A549 (cell line): Measurements from ENCODE around the gene HEYL. TPM values are rescaled to one million over a fixed set of nuclear protein-coding genes. Genes with fewer than 3 reads are reported as not detected.

ENCODE experiments used
- ATAC-seq, 2 experiments: fragments of 200-7000 bp in 1 of 2; fragments of >200 bp in 1 of 2; cut with Nextera tagmentation in 1 of 2; cut with Tn5 transposase in 1 of 2; 3 replicates each; pipeline versions ENCODE4 v1.8.0 to v1.9.1; 2018 to 2020; ENCODE audit warnings: mild to moderate bottlenecking in 1 of 2, moderate library complexity in 1 of 2
- CTCF ChIA-PET: fragments of 300-600 bp; sonication (Branson Sonifier 250); formaldehyde crosslinking; extraction: SDS; loops from one replicate; lab custom pipeline; 2021; ENCODE audit warnings: antibody characterized with exemption, inconsistent platforms; lab: Yijun Ruan, JAX
- POLR2A ChIA-PET: fragments of 350-600 bp; formaldehyde crosslinking; extraction: SDS; loops from one replicate; lab custom pipeline; 2021; ENCODE audit warnings: antibody characterized with exemption, inconsistent platforms; lab: Yijun Ruan, JAX
- DNase-seq, 2 experiments: peaks; one replicate each; pipeline versions ENCODE4 v3.0.0 to v3.0.0-alpha.2; 2011 to 2016; ENCODE audit warnings: low read depth in 1 of 2, low spot score in 1 of 2
- FAIRE-seq: peaks from 2 replicates; lab custom pipeline; 2011; peaks lifted over from hg19 to GRCh38; lab: Jason Lieb, UNC
- H3K27ac ChIP-seq, 2 experiments: fragments of >200 bp; sonication (Bioruptor Twin); formaldehyde crosslinking; 3 replicates each; pipeline ENCODE4 v1.5.1; 2016 to 2017
- H3K4me1 ChIP-seq: fragments of >200 bp; sonication (Bioruptor Twin); formaldehyde crosslinking; 3 replicates; pipeline ENCODE4 v1.6.1; 2016
- H3K4me2 ChIP-seq: fragments of >200 bp; sonication (Bioruptor Twin); formaldehyde crosslinking; 3 replicates; pipeline ENCODE4 v1.6.1; 2016
- H3K4me3 ChIP-seq: fragments of >200 bp; sonication (Bioruptor Twin); formaldehyde crosslinking; 3 replicates; pipeline ENCODE4 v1.5.1; 2016
- H3K9me3 ChIP-seq: fragments of >200 bp; sonication (Bioruptor Twin); formaldehyde crosslinking; 3 replicates; pipeline ENCODE4 v1.6.1; 2016
- CBX8 ChIP-seq: fragments of 200-600 bp; sonication (generic); IDR thresholded peaks from 2 replicates; pipeline ENCODE4 v1.6.1; 2016
- CHD4 ChIP-seq: fragments of 200-600 bp; sonication (generic); IDR thresholded peaks from 2 replicates; pipeline ENCODE4 v1.6.1; 2016; ENCODE audit warnings: antibody characterized with exemption, mild to moderate bottlenecking, borderline replicate concordance
- ELK1 ChIP-seq: fragments of 150-350 bp; IDR thresholded peaks from 2 replicates; pipeline ENCODE4 v1.6.1; 2014; ENCODE audit warnings: low read depth, mild to moderate bottlenecking, low read length
- ESRRA ChIP-seq: fragments of 150-350 bp; IDR thresholded peaks from 2 replicates; pipeline ENCODE4 v1.6.1; 2014; ENCODE audit warnings: mild to moderate bottlenecking, low read length, borderline replicate concordance
- GATA3 ChIP-seq: IDR thresholded peaks from 2 replicates; pipeline ENCODE4 v1.6.1; 2012; ENCODE audit warnings: borderline replicate concordance
- HDAC2 ChIP-seq: fragments of 200-600 bp; sonication (generic); IDR thresholded peaks from 2 replicates; pipeline ENCODE4 v1.6.1; 2016
- HMGXB4 ChIP-seq: fragments of 250-450 bp; sonication (Bioruptor Pico); IDR thresholded peaks from 2 replicates; pipeline ENCODE4 v1.5.0; 2021; ENCODE audit warnings: mild to moderate bottlenecking, moderate library complexity, borderline replicate concordance
- HOXA7 ChIP-seq: fragments of 250-450 bp; sonication (Bioruptor Pico); IDR thresholded peaks from 2 replicates; pipeline ENCODE4 v1.5.0; 2020; ENCODE audit warnings: mild to moderate bottlenecking, moderate library complexity
- HOXB5 ChIP-seq: fragments of 250-450 bp; sonication (Bioruptor Pico); IDR thresholded peaks from 2 replicates; pipeline ENCODE4 v1.5.0; 2020; ENCODE audit warnings: mild to moderate bottlenecking, moderate library complexity
- KDM1A ChIP-seq: fragments of 200-600 bp; sonication (generic); IDR thresholded peaks from 2 replicates; pipeline ENCODE4 v1.6.1; 2016; ENCODE audit warnings: low read depth, mild to moderate bottlenecking
- KDM5A ChIP-seq: fragments of 200-600 bp; sonication (generic); IDR thresholded peaks from 2 replicates; pipeline ENCODE4 v1.6.1; 2016; ENCODE audit warnings: antibody characterized with exemption, mild to moderate bottlenecking
- MAFK ChIP-seq: fragments of 450-650 bp; IDR thresholded peaks from 2 replicates; pipeline ENCODE4 v1.6.1; 2014; ENCODE audit not compliant: partially characterized antibody
- MAZ ChIP-seq: fragments of 150-350 bp; IDR thresholded peaks from 2 replicates; pipeline ENCODE4 v1.6.1; 2014; ENCODE audit warnings: antibody characterized with exemption, low read depth, low read length, borderline replicate concordance
- NFE2L2 ChIP-seq: fragments of 150-350 bp; conservative IDR thresholded peaks from 2 replicates; pipeline ENCODE4 v1.6.1; 2014; ENCODE audit warnings: low read length
- RAD21 ChIP-seq, 2 experiments: fragments of >200 bp in 1 of 2; sonication (Bioruptor Twin) in 1 of 2; formaldehyde crosslinking in 1 of 2; IDR thresholded peaks in 1 of 2; conservative IDR thresholded peaks in 1 of 2; 2 replicates in 1 of 2; 3 replicates in 1 of 2; pipeline ENCODE4 v1.6.1; 2012 to 2018; ENCODE audit warnings: inconsistent platforms in 1 of 2
- RCOR1 ChIP-seq: fragments of 150-350 bp; IDR thresholded peaks from 2 replicates; pipeline ENCODE4 v1.6.1; 2014; ENCODE audit warnings: antibody characterized with exemption, low read length, low read depth
- RFX5 ChIP-seq: fragments of 450-650 bp; IDR thresholded peaks from 2 replicates; pipeline ENCODE4 v1.7.1; 2014; ENCODE audit warnings: antibody characterized with exemption, mild to moderate bottlenecking, moderate library complexity
- TFCP2L1 ChIP-seq: fragments of 250-450 bp; sonication (Bioruptor Pico); IDR thresholded peaks from 2 replicates; pipeline ENCODE4 v1.5.0; 2021; ENCODE audit warnings: mild to moderate bottlenecking
- TP53 ChIP-seq: fragments of 250-450 bp; sonication (Bioruptor Pico); IDR thresholded peaks from 2 replicates; pipeline ENCODE4 v1.5.0; 2021; ENCODE audit warnings: mild to moderate bottlenecking, moderate library complexity
- USF2 ChIP-seq: fragments of 450-650 bp; IDR thresholded peaks from 2 replicates; pipeline ENCODE4 v1.6.1; 2014; ENCODE audit warnings: antibody characterized with exemption
- WGBS: methylation state at CpG from one replicate; pipeline ENCODE4 v1.1.6; 2017; ENCODE audit errors: missing lambda C conversion rate; 5-methylcytosine and 5-hydroxymethylcytosine counted together
- polyA plus RNA-seq, 4 experiments: library from polyadenylated mRNA; depleted of rRNA in 3 of 4; stranded (reverse); fragments of >200 nt; fragmentation: RNase III in 1 of 4; extraction: RNeasy Plus Mini Kit Qiagen cat#74134 plus additional on column Dnase treatment in 1 of 4; gene quantifications; 2 replicates in 3 of 4; 3 replicates in 1 of 4; pipeline ENCODE4 v1.2.3, GENCODE V29; 2011 to 2017
- TF ChIP-seq, protein P1 (sequence below): fragments of >200 bp; sonication (Bioruptor Twin); formaldehyde crosslinking; IDR thresholded peaks from 3 replicates; pipeline ENCODE4 v1.5.1; 2016
- TF ChIP-seq, protein P2 (sequence below): fragments of >200 bp; sonication (Bioruptor Twin); formaldehyde crosslinking; IDR thresholded peaks from 3 replicates; pipeline ENCODE4 v1.6.1; 2016
- TF ChIP-seq, protein P3 (sequence below): IDR thresholded peaks from 2 replicates; pipeline ENCODE4 v1.6.1; 2012
- TF ChIP-seq, protein P4 (sequence below): fragments of 200-600 bp; sonication (generic); IDR thresholded peaks from 2 replicates; pipeline ENCODE4 v1.6.1; 2016; ENCODE audit warnings: antibody characterized with exemption, mild to moderate bottlenecking, moderate library complexity

HEYL gene
- polyA plus RNA-seq, 2 of the 4 experiments (the other 2 are of a cell fraction) = 2.2 to 2.3 TPM

DNA sequence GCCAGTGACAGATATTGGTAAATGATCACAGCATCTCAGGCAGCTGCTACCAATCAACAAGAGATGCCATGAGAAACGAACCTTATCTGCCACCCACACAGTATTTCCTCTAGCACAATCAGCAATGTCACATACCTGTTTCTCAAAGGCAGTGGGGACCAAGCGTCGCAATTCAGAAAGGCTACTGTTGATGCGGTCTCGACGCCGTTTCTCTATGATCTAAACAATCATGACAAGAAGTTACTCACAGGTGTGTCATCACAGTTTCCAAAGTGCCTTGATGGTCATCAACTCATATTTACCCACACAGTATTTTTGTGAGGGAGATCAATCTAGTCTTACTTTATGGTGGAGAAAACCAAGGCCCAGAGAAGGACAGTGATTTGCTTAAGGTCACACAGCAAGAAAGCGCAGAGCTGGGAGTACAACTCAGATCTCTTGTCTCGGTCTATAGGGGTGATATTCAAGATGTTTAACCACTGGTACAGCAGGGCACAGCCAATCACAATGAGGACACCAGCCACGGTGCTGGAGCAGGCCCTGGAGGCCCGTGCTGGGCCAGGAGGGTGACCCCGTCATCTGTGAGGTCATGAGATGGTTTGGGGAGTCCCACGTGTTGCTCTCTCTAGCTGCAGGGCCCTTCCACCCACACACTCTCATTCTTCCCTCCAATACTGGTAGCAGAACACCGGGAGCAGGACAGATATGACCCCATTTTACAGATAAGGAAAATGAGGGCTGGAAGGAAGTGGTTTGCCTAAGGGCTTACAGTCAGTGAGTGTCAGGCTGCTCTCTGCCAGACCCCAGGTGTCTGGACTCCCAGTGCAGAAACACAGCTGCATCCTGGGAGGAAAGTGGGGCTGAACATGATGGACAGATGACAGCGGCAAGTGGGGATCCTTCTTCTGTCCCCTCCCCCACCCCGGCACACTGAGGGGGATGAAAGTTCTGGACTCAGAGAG is 7.8 kb downstream of the HEYL start:
- TF ChIP-seq MAZ = no peak
- no peak for TF ChIP-seq KDM1A
- TF ChIP-seq TP53 = no peak
- TF ChIP-seq KDM5A = no peak
- TF ChIP-seq, protein P1, sequence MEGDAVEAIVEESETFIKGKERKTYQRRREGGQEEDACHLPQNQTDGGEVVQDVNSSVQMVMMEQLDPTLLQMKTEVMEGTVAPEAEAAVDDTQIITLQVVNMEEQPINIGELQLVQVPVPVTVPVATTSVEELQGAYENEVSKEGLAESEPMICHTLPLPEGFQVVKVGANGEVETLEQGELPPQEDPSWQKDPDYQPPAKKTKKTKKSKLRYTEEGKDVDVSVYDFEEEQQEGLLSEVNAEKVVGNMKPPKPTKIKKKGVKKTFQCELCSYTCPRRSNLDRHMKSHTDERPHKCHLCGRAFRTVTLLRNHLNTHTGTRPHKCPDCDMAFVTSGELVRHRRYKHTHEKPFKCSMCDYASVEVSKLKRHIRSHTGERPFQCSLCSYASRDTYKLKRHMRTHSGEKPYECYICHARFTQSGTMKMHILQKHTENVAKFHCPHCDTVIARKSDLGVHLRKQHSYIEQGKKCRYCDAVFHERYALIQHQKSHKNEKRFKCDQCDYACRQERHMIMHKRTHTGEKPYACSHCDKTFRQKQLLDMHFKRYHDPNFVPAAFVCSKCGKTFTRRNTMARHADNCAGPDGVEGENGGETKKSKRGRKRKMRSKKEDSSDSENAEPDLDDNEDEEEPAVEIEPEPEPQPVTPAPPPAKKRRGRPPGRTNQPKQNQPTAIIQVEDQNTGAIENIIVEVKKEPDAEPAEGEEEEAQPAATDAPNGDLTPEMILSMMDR = no peak
- TF ChIP-seq CBX8 = no peak
- no peak for TF ChIP-seq TFCP2L1 (CRISPR knock-in tag)
- TF ChIP-seq HOXA7 (CRISPR knock-in tag) = no peak
- TF ChIP-seq ESRRA = no peak
- no peak for TF ChIP-seq HDAC2
- TF ChIP-seq MAFK = no peak
- TF ChIP-seq HOXB5 (CRISPR knock-in tag) = no peak
- TF ChIP-seq RCOR1 = no peak
- TF ChIP-seq RFX5 = no peak
- TF ChIP-seq, all 56 proteins: peak for 0
- WGBS = 84% methylated on average over 15 of the region's 16 CpGs
- ChIA-PET POLR2A (interaction anchor here (0.6 kb wide), 1 partner anchor 8 kb away, joined by 3 read pairs; the partner anchor contains the start of gene HEYL), CTCF (interaction anchor here (0.6 to 1.9 kb wide), 6 partner anchors 8 to 565 kb away, joined by 3 to 4 read pairs (median 3); no protein-coding TSS in a partner anchor)
- ATAC-seq (no peak), FAIRE-seq (no peak), DNase-seq (no peak)
- H3K4me2 ChIP-seq = no peak overlapping the region
- H3K27ac ChIP-seq = no peak overlapping the region
- no peaks in the 10 kb centered on the region for H3K4me1 ChIP-seq
- no peak overlapping the region for H3K4me3 ChIP-seq
- H3K9me3 ChIP-seq = no peaks in the 10 kb centered on the region

DNA sequence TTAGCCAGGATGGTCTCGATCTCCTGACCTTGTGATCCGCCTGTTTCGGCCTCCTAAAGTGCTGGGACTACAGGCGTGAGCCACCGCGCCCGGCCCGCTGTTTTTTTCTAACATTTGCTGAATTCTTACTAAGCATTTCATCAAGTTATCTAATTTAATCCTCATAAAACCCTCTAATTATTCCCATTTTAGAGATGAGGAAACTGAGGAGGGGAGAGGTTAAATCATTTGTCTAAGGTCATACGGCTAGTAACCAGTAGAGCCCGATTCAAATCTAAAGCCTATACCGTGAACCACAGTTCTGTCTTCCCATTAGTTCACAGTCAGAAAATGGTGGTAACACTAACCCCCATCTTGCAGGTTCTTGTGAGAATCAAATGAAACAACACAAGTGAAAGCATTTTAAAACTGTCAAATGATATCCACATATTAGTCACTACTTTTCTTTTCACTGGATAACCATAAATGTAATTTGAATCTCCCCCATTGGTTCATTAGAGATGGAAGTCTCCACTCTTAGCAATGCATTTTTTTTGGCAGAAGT is 10.6 kb downstream of the HEYL start:
- no peak for DNase-seq
- H3K4me1 ChIP-seq = no peaks in the 10 kb centered on the region
- H3K27ac ChIP-seq = no peak overlapping the region
- no peaks in the 10 kb centered on the region for H3K9me3 ChIP-seq
- H3K4me3 ChIP-seq = no peak overlapping the region
- POLR2A ChIA-PET = no interaction called here
- no peak for FAIRE-seq
- CTCF ChIA-PET = interaction anchor here (1.3 to 1.7 kb wide), 2 partner anchors 19 to 24 kb away, joined by 3 to 5 read pairs; no protein-coding TSS in a partner anchor
- WGBS = 97% methylated on average over 11 of the region's 11 CpGs
- H3K4me2 ChIP-seq = no peak overlapping the region
- no peak for ATAC-seq
- TF ChIP-seq, protein P2, sequence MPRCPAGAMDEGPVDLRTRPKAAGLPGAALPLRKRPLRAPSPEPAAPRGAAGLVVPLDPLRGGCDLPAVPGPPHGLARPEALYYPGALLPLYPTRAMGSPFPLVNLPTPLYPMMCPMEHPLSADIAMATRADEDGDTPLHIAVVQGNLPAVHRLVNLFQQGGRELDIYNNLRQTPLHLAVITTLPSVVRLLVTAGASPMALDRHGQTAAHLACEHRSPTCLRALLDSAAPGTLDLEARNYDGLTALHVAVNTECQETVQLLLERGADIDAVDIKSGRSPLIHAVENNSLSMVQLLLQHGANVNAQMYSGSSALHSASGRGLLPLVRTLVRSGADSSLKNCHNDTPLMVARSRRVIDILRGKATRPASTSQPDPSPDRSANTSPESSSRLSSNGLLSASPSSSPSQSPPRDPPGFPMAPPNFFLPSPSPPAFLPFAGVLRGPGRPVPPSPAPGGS = no peak
- TF ChIP-seq, protein P3, sequence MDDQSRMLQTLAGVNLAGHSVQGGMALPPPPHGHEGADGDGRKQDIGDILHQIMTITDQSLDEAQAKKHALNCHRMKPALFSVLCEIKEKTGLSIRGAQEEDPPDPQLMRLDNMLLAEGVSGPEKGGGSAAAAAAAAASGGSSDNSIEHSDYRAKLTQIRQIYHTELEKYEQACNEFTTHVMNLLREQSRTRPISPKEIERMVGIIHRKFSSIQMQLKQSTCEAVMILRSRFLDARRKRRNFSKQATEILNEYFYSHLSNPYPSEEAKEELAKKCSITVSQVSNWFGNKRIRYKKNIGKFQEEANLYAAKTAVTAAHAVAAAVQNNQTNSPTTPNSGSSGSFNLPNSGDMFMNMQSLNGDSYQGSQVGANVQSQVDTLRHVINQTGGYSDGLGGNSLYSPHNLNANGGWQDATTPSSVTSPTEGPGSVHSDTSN = no peak
- TF ChIP-seq NFE2L2 (no peak), ELK1 (no peak), HMGXB4 (no peak), KDM1A (no peak), GATA3 (no peak), USF2 (no peak), RAD21 (conservative IDR thresholded peaks at IDR 0.05 in 1 of 2, IDR thresholded peaks at IDR 0.05 in 1 of 2) (no peak), CHD4 (no peak)
- TF ChIP-seq, protein P4, sequence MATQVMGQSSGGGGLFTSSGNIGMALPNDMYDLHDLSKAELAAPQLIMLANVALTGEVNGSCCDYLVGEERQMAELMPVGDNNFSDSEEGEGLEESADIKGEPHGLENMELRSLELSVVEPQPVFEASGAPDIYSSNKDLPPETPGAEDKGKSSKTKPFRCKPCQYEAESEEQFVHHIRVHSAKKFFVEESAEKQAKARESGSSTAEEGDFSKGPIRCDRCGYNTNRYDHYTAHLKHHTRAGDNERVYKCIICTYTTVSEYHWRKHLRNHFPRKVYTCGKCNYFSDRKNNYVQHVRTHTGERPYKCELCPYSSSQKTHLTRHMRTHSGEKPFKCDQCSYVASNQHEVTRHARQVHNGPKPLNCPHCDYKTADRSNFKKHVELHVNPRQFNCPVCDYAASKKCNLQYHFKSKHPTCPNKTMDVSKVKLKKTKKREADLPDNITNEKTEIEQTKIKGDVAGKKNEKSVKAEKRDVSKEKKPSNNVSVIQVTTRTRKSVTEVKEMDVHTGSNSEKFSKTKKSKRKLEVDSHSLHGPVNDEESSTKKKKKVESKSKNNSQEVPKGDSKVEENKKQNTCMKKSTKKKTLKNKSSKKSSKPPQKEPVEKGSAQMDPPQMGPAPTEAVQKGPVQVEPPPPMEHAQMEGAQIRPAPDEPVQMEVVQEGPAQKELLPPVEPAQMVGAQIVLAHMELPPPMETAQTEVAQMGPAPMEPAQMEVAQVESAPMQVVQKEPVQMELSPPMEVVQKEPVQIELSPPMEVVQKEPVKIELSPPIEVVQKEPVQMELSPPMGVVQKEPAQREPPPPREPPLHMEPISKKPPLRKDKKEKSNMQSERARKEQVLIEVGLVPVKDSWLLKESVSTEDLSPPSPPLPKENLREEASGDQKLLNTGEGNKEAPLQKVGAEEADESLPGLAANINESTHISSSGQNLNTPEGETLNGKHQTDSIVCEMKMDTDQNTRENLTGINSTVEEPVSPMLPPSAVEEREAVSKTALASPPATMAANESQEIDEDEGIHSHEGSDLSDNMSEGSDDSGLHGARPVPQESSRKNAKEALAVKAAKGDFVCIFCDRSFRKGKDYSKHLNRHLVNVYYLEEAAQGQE = no peak
